B cell (primary cell): ENCODE measurements around the gene HERC4. TPM values are rescaled to one million over a fixed set of nuclear protein-coding genes. Genes with fewer than 3 reads are reported as not detected.

Experiments
- ATAC-seq: fragments of 200-7000 bp; cut with Tn5 transposase; one replicate; pipeline ENCODE4 v1.10.0; 2021; ENCODE audit warnings: low read depth, mild to moderate bottlenecking, moderate number of reproducible peaks, moderate library complexity
- CTCF ChIA-PET: fragments of 350-600 bp; sonication (Branson Sonifier 250); formaldehyde crosslinking; loops from one replicate; lab custom pipeline; 2021; ENCODE audit warnings: antibody characterized with exemption, inconsistent platforms; lab: Charles Lee
- POLR2A ChIA-PET: fragments of 350-600 bp; sonication (Branson Sonifier 250); formaldehyde crosslinking; loops from one replicate; lab custom pipeline; 2021; ENCODE audit warnings: antibody characterized with exemption; lab: Charles Lee
- DNase-seq: peaks from one replicate; pipeline ENCODE4 v3.0.0; 2013
- H2AFZ ChIP-seq: 2 replicates; pipeline ENCODE4 v1.6.1; 2012; ENCODE audit warnings: mild to moderate bottlenecking, low read depth, low read length; ENCODE audit not compliant: insufficient read depth, poor library complexity, severe bottlenecking
- H3K27ac ChIP-seq, 2 donors: 1 replicate in 1 of 2; 2 replicates in 1 of 2; pipeline ENCODE4 v1.5.1; 2012 to 2013; ENCODE audit warnings: low read length in 2 of 2, mild to moderate bottlenecking in 2 of 2, moderate library complexity in 1 of 2
- H3K27me3 ChIP-seq, 4 experiments: fragments of 200-600 bp in 1 of 4; sonication (generic) in 1 of 4; replicated peaks in 1 of 4; 1 replicate in 2 of 4; 2 replicates in 2 of 4; pipeline versions ENCODE4 v1.6.1 to v1.7.0; 2013 to 2016; ENCODE audit warnings: low read length in 3 of 4, mild to moderate bottlenecking in 2 of 4, mixed read lengths in 1 of 4, moderate library complexity in 1 of 4; ENCODE audit not compliant: insufficient read depth in 4 of 4, control insufficient read depth in 3 of 4; ENCODE audit errors: control extremely low read depth in 1 of 4
- H3K36me3 ChIP-seq, 2 experiments: replicated peaks in 1 of 2; 1 replicate in 1 of 2; 2 replicates in 1 of 2; pipeline versions ENCODE4 v1.6.1 to v1.7.1; 2013; ENCODE audit warnings: low read length in 1 of 2; ENCODE audit not compliant: insufficient read depth in 2 of 2, control insufficient read depth in 1 of 2; ENCODE audit errors: control extremely low read depth in 1 of 2, extremely low read depth in 1 of 2
- H3K4me1 ChIP-seq, 2 donors: fragments of 200-600 bp in 1 of 2; sonication (generic) in 1 of 2; 1 replicate in 1 of 2; 2 replicates in 1 of 2; pipeline versions ENCODE4 v1.5.1 to v1.6.1; 2013 to 2017; ENCODE audit warnings: low read length in 2 of 2; ENCODE audit not compliant: control insufficient read depth in 2 of 2, insufficient read depth in 2 of 2
- H3K4me2 ChIP-seq: replicated peaks from 2 replicates; pipeline ENCODE3; 2012; ENCODE audit warnings: mild to moderate bottlenecking, low read depth, low read length; ENCODE audit not compliant: poor library complexity, severe bottlenecking
- H3K4me3 ChIP-seq, 5 experiments: fragments of 200-600 bp in 1 of 5; sonication (generic) in 1 of 5; 1 replicate in 3 of 5; 2 replicates in 2 of 5; pipeline versions ENCODE4 v1.5.1 to v1.7.0; 2011 to 2016; ENCODE audit warnings: low read length in 4 of 5, mild to moderate bottlenecking in 4 of 5, low read depth in 2 of 5, control low read depth in 1 of 5, moderate library complexity in 1 of 5; ENCODE audit not compliant: insufficient read depth in 1 of 5; ENCODE audit errors: control extremely low read depth in 1 of 5, extremely low read depth in 1 of 5
- H3K79me2 ChIP-seq: fragments of 200-600 bp; sonication (generic); one replicate; pipeline ENCODE4 v1.6.0; 2016; ENCODE audit warnings: low read length; ENCODE audit not compliant: control insufficient read depth, insufficient read depth
- H3K9ac ChIP-seq: fragments of 200-600 bp; sonication (generic); 2 replicates; pipeline ENCODE4 v1.6.1; 2017; ENCODE audit warnings: mild to moderate bottlenecking, low read length, moderate library complexity
- H3K9me3 ChIP-seq, 3 donors: one replicate each; pipeline versions ENCODE4 v1.6.1 to v1.7.1; 2013; ENCODE audit warnings: low read length in 2 of 3; ENCODE audit not compliant: control insufficient read depth in 2 of 3, insufficient read depth in 1 of 3; ENCODE audit errors: control extremely low read depth in 1 of 3
- H4K20me1 ChIP-seq: 2 replicates; pipeline ENCODE4 v1.6.0; 2012; ENCODE audit warnings: mild to moderate bottlenecking, low read length; ENCODE audit not compliant: insufficient read depth, control insufficient read depth, poor library complexity, severe bottlenecking
- H3K27ac Mint-ChIP-seq: one replicate; pipeline ENCODE4 v1.8.0; 2021; ENCODE audit warnings: mixed read lengths
- H3K27me3 Mint-ChIP-seq: one replicate; pipeline ENCODE4 v1.8.0; 2021; ENCODE audit warnings: mixed read lengths
- H3K4me1 Mint-ChIP-seq: one replicate; pipeline ENCODE4 v1.8.0; 2021; ENCODE audit warnings: mixed read lengths
- H3K4me3 Mint-ChIP-seq: one replicate; pipeline ENCODE4 v1.8.0; 2021; ENCODE audit warnings: mixed read lengths
- H3K9me3 Mint-ChIP-seq: one replicate; pipeline ENCODE4 v1.8.0; 2022; ENCODE audit warnings: mixed read lengths; ENCODE audit not compliant: insufficient read depth
- CTCF ChIP-seq: fragments of 200-600 bp; IDR thresholded peaks from one replicate; pipeline ENCODE4 v1.8.0; 2022; ENCODE audit warnings: antibody characterized with exemption, mild to moderate bottlenecking
- EZH2 ChIP-seq: IDR thresholded peaks from 2 replicates; pipeline ENCODE4 v1.6.1; 2012; ENCODE audit warnings: borderline replicate concordance, low read depth, mild to moderate bottlenecking, moderate library complexity, low read length; ENCODE audit not compliant: insufficient read depth, poor library complexity, severe bottlenecking
- WGBS: methylation state at CpG from one replicate; pipeline ENCODE4 v1.1.5; 2013; ENCODE audit warnings: missing lambda C conversion rate; ENCODE audit not compliant: insufficient coverage; 5-methylcytosine and 5-hydroxymethylcytosine counted together
- intact Hi-C: fragments of 100-400 bp; cut with micrococcal nuclease; formaldehyde crosslinking; loops from one replicate; pipeline ENCODE4 v1.10.0; 2022
- polyA plus RNA-seq: library from polyadenylated mRNA; depleted of rRNA; stranded (reverse); fragments of >200 nt; gene quantifications from 2 replicates; pipeline ENCODE4 v1.2.3, GENCODE V29; 2012
- total RNA-seq, 2 donors: library from RNA; stranded (reverse); fragments of 120-200 nt in 1 of 2; gene quantifications; 1 replicate in 1 of 2; 2 replicates in 1 of 2; pipeline versions ENCODE4 v1.2.3 to v1.2.4, GENCODE V29; 2013 to 2022

The HERC4 gene
- total and polyA plus RNA-seq, 2 donors (not counting 1 experiment from before 2014, with no cell fraction given) = 18.2 to 118 TPM

- Histone ChIP-seq H3K4me3 (no peak overlapping the region), H2AFZ (no peak overlapping the region), H4K20me1 (no peaks in the 10 kb centered on the region), H3K9me3 (no peaks in the 10 kb centered on the region), H3K27me3 (peaks cover 0 to 2% (median 0%) of the 10 kb centered on the region in 4 experiments), H3K79me2 (no peaks in the 10 kb centered on the region), H3K4me1 (no peaks in the 10 kb centered on the region), H3K9ac (no peak overlapping the region), H3K27ac (no peak overlapping the region), H3K36me3 (no peaks in the 10 kb centered on the region), H3K4me2 (no peak overlapping the region)
- Mint-ChIP-seq H3K27me3 (no peaks in the 10 kb centered on the region), H3K9me3 (no peaks in the 10 kb centered on the region), H3K4me1 (no peaks in the 10 kb centered on the region), H3K4me3 (no peak overlapping the region), H3K27ac (no peak overlapping the region)
- no CpG with 5 or more reads among the region's 3 CpGs for WGBS
- TF ChIP-seq EZH2 (no peak), CTCF (no peak)
- intact Hi-C loops = no loop called here
- ChIA-PET POLR2A (no interaction called here), CTCF (no interaction called here)
- ATAC-seq (no peak), DNase-seq (no peak)
Measured at GRCh38 chr10:68108051-68108450, 33.0 kb upstream of the HERC4 start.

DNA sequence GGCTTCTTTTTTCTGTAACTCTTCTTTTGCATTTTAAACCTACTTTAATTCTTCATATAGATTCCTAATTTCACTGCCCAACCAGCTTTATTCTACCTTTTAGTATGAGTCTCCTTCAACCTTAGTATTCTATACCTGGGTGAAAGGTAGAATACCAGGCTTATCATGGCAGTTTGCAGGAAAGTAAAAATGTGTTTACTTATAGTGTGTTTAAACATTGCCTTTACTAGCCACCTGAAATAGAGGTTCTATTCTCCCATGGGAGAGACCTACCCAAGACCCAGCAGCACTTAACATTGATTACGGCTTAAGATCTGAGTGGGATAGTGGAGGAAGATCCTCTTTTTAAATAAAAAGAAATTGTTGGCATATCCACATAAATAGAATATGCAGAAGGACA, 32.6 kb upstream of the HERC4 start:
- H4K20me1 ChIP-seq = no peaks in the 10 kb centered on the region
- ATAC-seq = no peak
- H3K4me3 Mint-ChIP-seq = no peak overlapping the region
- peaks cover 0 to 2% (median 0%) of the 10 kb centered on the region in 4 experiments for H3K27me3 ChIP-seq
- H3K27ac Mint-ChIP-seq = no peak overlapping the region
- intact Hi-C loops = no loop called here
- WGBS = no CpG with 5 or more reads among the region's 1 CpG
- H3K9me3 ChIP-seq = no peaks in the 10 kb centered on the region
- ChIA-PET POLR2A (interaction anchor here (0.5 kb wide), 1 partner anchor 32 kb away, joined by 7 read pairs; no protein-coding TSS in a partner anchor), CTCF (no interaction called here)
- H3K4me1 ChIP-seq = no peaks in the 10 kb centered on the region
- H3K79me2 ChIP-seq = no peaks in the 10 kb centered on the region
- no peak overlapping the region for H2AFZ ChIP-seq
- no peak for DNase-seq
- no peaks in the 10 kb centered on the region for H3K9me3 Mint-ChIP-seq
- H3K9ac ChIP-seq = no peak overlapping the region
- TF ChIP-seq CTCF = no peak
- no peak for TF ChIP-seq EZH2
- no peaks in the 10 kb centered on the region for H3K27me3 Mint-ChIP-seq
- no peak overlapping the region for H3K27ac ChIP-seq
- H3K4me2 ChIP-seq = no peak overlapping the region
- no peaks in the 10 kb centered on the region for H3K36me3 ChIP-seq
- H3K4me1 Mint-ChIP-seq = no peaks in the 10 kb centered on the region
- H3K4me3 ChIP-seq = no peak overlapping the region
